Kidney (tissue), 14 donors: ENCODE results near the gene DLG2. TPM values are rescaled to one million over a fixed set of nuclear protein-coding genes. Genes with fewer than 3 reads are reported as not detected.

Source experiments
- DNase-seq, 5 donors: peaks; one replicate each; pipeline ENCODE4 v3.0.0-alpha.2; 2013 to 2020
- FAIRE-seq: peaks from 2 replicates; lab custom pipeline; 2012; peaks lifted over from hg19 to GRCh38; lab: Jason Lieb, UNC
- H3K27ac ChIP-seq, 2 donors: one replicate each; pipeline ENCODE4 v1.7.0; 2013; ENCODE audit warnings: low read depth in 2 of 2, low read length in 2 of 2, inconsistent platforms in 1 of 2
- H3K27me3 ChIP-seq: one replicate; pipeline ENCODE4 v1.7.1; 2013; ENCODE audit warnings: low read length, inconsistent platforms; ENCODE audit not compliant: control insufficient read depth, insufficient read depth
- H3K36me3 ChIP-seq, 3 donors: one replicate each; pipeline versions ENCODE4 v1.7.0 to v1.7.1; 2013; ENCODE audit warnings: low read length in 3 of 3, control low read depth in 1 of 3, inconsistent platforms in 1 of 3; ENCODE audit not compliant: insufficient read depth in 3 of 3, control insufficient read depth in 2 of 3
- H3K4me1 ChIP-seq, 3 donors: one replicate each; pipeline versions ENCODE4 v1.7.0 to v1.7.1; 2013; ENCODE audit warnings: low read length in 3 of 3, inconsistent platforms in 1 of 3, low read depth in 1 of 3; ENCODE audit not compliant: control insufficient read depth in 2 of 3, insufficient read depth in 2 of 3
- H3K4me3 ChIP-seq, 3 donors: one replicate each; pipeline versions ENCODE4 v1.7.0 to v1.8.1; 2013; ENCODE audit warnings: low read length in 3 of 3, control low read depth in 1 of 3, inconsistent platforms in 1 of 3
- H3K9ac ChIP-seq, 3 donors: one replicate each; pipeline versions ENCODE4 v1.7.0 to v1.7.1; 2013; ENCODE audit warnings: low read length in 3 of 3, control low read depth in 1 of 3, inconsistent platforms in 1 of 3
- H3K9me3 ChIP-seq, 3 donors: one replicate each; pipeline versions ENCODE4 v1.7.0 to v1.7.1; 2013; ENCODE audit warnings: low read length in 3 of 3, control low read depth in 1 of 3, inconsistent platforms in 1 of 3; ENCODE audit not compliant: control insufficient read depth in 2 of 3, insufficient read depth in 1 of 3
- CTCF ChIP-seq: IDR thresholded peaks from 3 replicates; pipeline ENCODE4 v1.5.1; 2012; ENCODE audit warnings: mild to moderate bottlenecking, moderate library complexity, borderline replicate concordance; ENCODE audit not compliant: insufficient read depth; ENCODE audit errors: extremely low read depth
- intact Hi-C: fragments of 100-400 bp; cut with DNase I; formaldehyde crosslinking; loops from one replicate; pipeline ENCODE4 v1.11.1; 2022
- polyA plus RNA-seq: library from polyadenylated mRNA; stranded (reverse); fragments of 350-450 nt; fragmentation: Illumina TruSeq; extraction: RNeasy Lipid Tissue Mini Kit (QIAGEN cat#74804); gene quantifications from one replicate; pipeline ENCODE4 v1.2.3, GENCODE V29; 2014; ENCODE audit warnings: low read depth, low replicate concordance; ENCODE audit not compliant: insufficient read depth
- total RNA-seq: library from RNA; stranded (reverse); fragmentation: NEBNext Ultra II Directional; extraction: Animal tissue kit (Norgen Biotek cat#: 25700); gene quantifications from one replicate; pipeline ENCODE4 v1.2.1, GENCODE V29; 2021
- donor health status: control.
- donor health status: control.
- donor health status: control.
- donor health status: control.
- donor health status: control.
- donor health status: DM: yes; HTN: yes; CAD: no.
- donor health status: Normal renal cell carcinoma (clear cell type).

The DLG2 gene
- total and polyA plus RNA-seq, 2 donors from 2014 or later = 2.9 to 7.2 TPM

- H3K27me3 ChIP-seq = no peaks in the 10 kb centered on the region
- H3K9ac ChIP-seq = no peak overlapping the region
- DNase-seq (no peak), FAIRE-seq (no peak)
- no peak for TF ChIP-seq CTCF
- no peaks in the 10 kb centered on the region for H3K36me3 ChIP-seq
- H3K4me3 ChIP-seq = no peak overlapping the region
- no peak overlapping the region for H3K27ac ChIP-seq
- intact Hi-C loops = no loop called here
- no peaks in the 10 kb centered on the region for H3K9me3 ChIP-seq
- H3K4me1 ChIP-seq = no peaks in the 10 kb centered on the region
Measured at GRCh38 chr11:85062659-85063058, 564.5 kb downstream of the DLG2 start.

- no peak overlapping the region for H3K4me3 ChIP-seq
- no peak overlapping the region for H3K9ac ChIP-seq
- DNase-seq = no peak
- no peaks in the 10 kb centered on the region for H3K9me3 ChIP-seq
- FAIRE-seq = no peak
- no peak for TF ChIP-seq CTCF
- H3K27me3 ChIP-seq = no peaks in the 10 kb centered on the region
- no peak overlapping the region for H3K27ac ChIP-seq
- H3K4me1 ChIP-seq = no peaks in the 10 kb centered on the region
- intact Hi-C loops = no loop called here
- no peaks in the 10 kb centered on the region for H3K36me3 ChIP-seq
Measured at GRCh38 chr11:85052636-85053035, 574.5 kb downstream of the DLG2 start.

GRCh38 chr11:85048801-85049200 lies 578.3 kb downstream of the DLG2 start:
- no peak overlapping the region for H3K4me3 ChIP-seq
- H3K27me3 ChIP-seq = no peaks in the 10 kb centered on the region
- no peaks in the 10 kb centered on the region for H3K9me3 ChIP-seq
- FAIRE-seq (no peak), DNase-seq (no peak)
- no peak overlapping the region for H3K27ac ChIP-seq
- no peak overlapping the region for H3K9ac ChIP-seq
- H3K36me3 ChIP-seq = no peaks in the 10 kb centered on the region
- no peak for TF ChIP-seq CTCF
- intact Hi-C loops = no loop called here
- no peaks in the 10 kb centered on the region for H3K4me1 ChIP-seq

DNA sequence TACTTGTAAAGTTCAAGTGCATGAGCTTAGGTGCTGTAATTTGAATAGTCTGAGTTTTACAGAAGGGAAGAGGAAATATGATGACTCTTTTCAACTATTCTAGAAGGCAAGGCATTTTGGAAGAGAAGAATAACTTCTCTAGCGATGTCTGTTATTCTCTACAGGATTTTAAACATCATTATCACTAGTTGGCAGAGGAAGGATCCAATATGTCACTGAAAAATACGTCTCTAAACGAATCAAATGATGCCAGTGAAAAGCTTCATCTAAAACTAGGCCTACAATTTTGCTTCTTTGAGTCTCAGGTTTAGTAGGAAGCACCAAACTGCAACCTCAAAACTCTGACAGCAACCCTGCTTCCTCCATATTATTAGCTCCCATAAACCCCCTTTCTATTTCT lies 581.4 kb downstream of the DLG2 start:
- no peak overlapping the region for H3K4me3 ChIP-seq
- no peak overlapping the region for H3K27ac ChIP-seq
- H3K4me1 ChIP-seq = no peaks in the 10 kb centered on the region
- DNase-seq = no peak
- intact Hi-C loops = no loop called here
- H3K36me3 ChIP-seq = no peaks in the 10 kb centered on the region
- no peaks in the 10 kb centered on the region for H3K9me3 ChIP-seq
- FAIRE-seq = no peak
- H3K9ac ChIP-seq = no peak overlapping the region
- H3K27me3 ChIP-seq = no peaks in the 10 kb centered on the region
- no peak for TF ChIP-seq CTCF
